ENCODE data around the gene RASEF. TPM values are rescaled to one million over a fixed set of nuclear protein-coding genes. Genes with fewer than 3 reads are reported as not detected.
"Not testable (repeated sequence)": the region's sequence is repeated elsewhere in the genome, so short reads cannot be mapped to it uniquely, and the experiment has no call there.

The RASEF gene
- total and polyA plus RNA-seq, 4 donors: 0.06 to 2.0 (median 0.14) TPM

GRCh38 chr9:83081010-83081409 is 18.1 kb upstream of the RASEF start:
- H3K27me3 ChIP-seq (ENCODE audit: control insufficient read depth in 1 of 2, insufficient read depth in 2 of 2, low read length in 1 of 2): no peaks in the 10 kb centered on the region
- WGBS, 2 donors: 73 to 79% methylated on average over 3 of the region's 3 CpGs
- ATAC-seq (ENCODE audit: low FRiP score) (no peak), DNase-seq (no peak)
- no peaks in the 10 kb centered on the region for H3K4me1 ChIP-seq (ENCODE audit: control insufficient read depth in 1 of 2, insufficient read depth in 2 of 2, low read length in 2 of 2)
- intact Hi-C loops (cut with DNase I): no loop called here
- H3K4me3 ChIP-seq (ENCODE audit: low read length in 2 of 2): no peak overlapping the region
- no peaks in the 10 kb centered on the region for H3K36me3 ChIP-seq (ENCODE audit: control insufficient read depth in 1 of 2, insufficient read depth in 2 of 2, low read length in 1 of 2)
- no peak overlapping the region for H3K27ac ChIP-seq (ENCODE audit: low read depth in 1 of 2, low read length in 2 of 2)
- no peaks in the 10 kb centered on the region for H3K9me3 ChIP-seq (ENCODE audit: control insufficient read depth, low read length)

GRCh38 chr9:83075932-83076331 is 13.0 kb upstream of the RASEF start:
- ATAC-seq (ENCODE audit: low FRiP score); H3K4me3 ChIP-seq (ENCODE audit: low read length in 2 of 2); H3K27ac ChIP-seq (ENCODE audit: low read depth in 1 of 2, low read length in 2 of 2); H3K4me1 ChIP-seq (ENCODE audit: control insufficient read depth in 1 of 2, insufficient read depth in 2 of 2, low read length in 2 of 2); intact Hi-C loops (cut with DNase I); DNase-seq; H3K9me3 ChIP-seq (ENCODE audit: control insufficient read depth, low read length); H3K36me3 ChIP-seq (ENCODE audit: control insufficient read depth in 1 of 2, insufficient read depth in 2 of 2, low read length in 1 of 2); H3K27me3 ChIP-seq (ENCODE audit: control insufficient read depth in 1 of 2, insufficient read depth in 2 of 2, low read length in 1 of 2): not testable (repeated sequence)
- 85 to 90% methylated on average over 7 of the region's 7 CpGs for WGBS, 2 donors

- H3K4me1 ChIP-seq (ENCODE audit: control insufficient read depth in 1 of 2, insufficient read depth in 2 of 2, low read length in 2 of 2); ATAC-seq (ENCODE audit: low FRiP score); H3K9me3 ChIP-seq (ENCODE audit: control insufficient read depth, low read length); H3K27me3 ChIP-seq (ENCODE audit: control insufficient read depth in 1 of 2, insufficient read depth in 2 of 2, low read length in 1 of 2); H3K4me3 ChIP-seq (ENCODE audit: low read length in 2 of 2); intact Hi-C loops (cut with DNase I); H3K36me3 ChIP-seq (ENCODE audit: control insufficient read depth in 1 of 2, insufficient read depth in 2 of 2, low read length in 1 of 2); DNase-seq; H3K27ac ChIP-seq (ENCODE audit: low read depth in 1 of 2, low read length in 2 of 2): not testable (repeated sequence)
These were observed 9.6 kb upstream of the RASEF start for GRCh38 chr9:83072498-83072897.

GRCh38 chr9:83071626-83072025 is 8.7 kb upstream of the RASEF start:
- Histone ChIP-seq H3K9me3 (ENCODE audit: control insufficient read depth, low read length) (no peaks in the 10 kb centered on the region), H3K4me1 (ENCODE audit: control insufficient read depth in 1 of 2, insufficient read depth in 2 of 2, low read length in 2 of 2) (no peaks in the 10 kb centered on the region), H3K36me3 (ENCODE audit: control insufficient read depth in 1 of 2, insufficient read depth in 2 of 2, low read length in 1 of 2) (no peaks in the 10 kb centered on the region), H3K27ac (ENCODE audit: low read depth in 1 of 2, low read length in 2 of 2) (no peak overlapping the region), H3K4me3 (ENCODE audit: low read length in 2 of 2) (no peak overlapping the region), H3K27me3 (ENCODE audit: control insufficient read depth in 1 of 2, insufficient read depth in 2 of 2, low read length in 1 of 2) (no peaks in the 10 kb centered on the region)
- ATAC-seq (ENCODE audit: low FRiP score) (no peak), DNase-seq (no peak)
- 70 to 82% methylated on average over 2 of the region's 2 CpGs for WGBS, 2 donors
- intact Hi-C loops (cut with DNase I): no loop called here

GRCh38 chr9:83070261-83070660 is 7.3 kb upstream of the RASEF start:
- no peaks in the 10 kb centered on the region for H3K36me3 ChIP-seq (ENCODE audit: control insufficient read depth in 1 of 2, insufficient read depth in 2 of 2, low read length in 1 of 2)
- intact Hi-C loops (cut with DNase I): no loop called here

GRCh38 chr9:83069651-83070050 is 6.7 kb upstream of the RASEF start:
- Histone ChIP-seq H3K27ac (ENCODE audit: low read depth in 1 of 2, low read length in 2 of 2) (no peak overlapping the region), H3K9me3 (ENCODE audit: control insufficient read depth, low read length) (peaks cover 5% of the 10 kb centered on the region), H3K4me3 (ENCODE audit: low read length in 2 of 2) (no peak overlapping the region), H3K27me3 (ENCODE audit: control insufficient read depth in 1 of 2, insufficient read depth in 2 of 2, low read length in 1 of 2) (no peaks in the 10 kb centered on the region), H3K36me3 (ENCODE audit: control insufficient read depth in 1 of 2, insufficient read depth in 2 of 2, low read length in 1 of 2) (no peaks in the 10 kb centered on the region), H3K4me1 (ENCODE audit: control insufficient read depth in 1 of 2, insufficient read depth in 2 of 2, low read length in 2 of 2) (no peaks in the 10 kb centered on the region)
- ATAC-seq (ENCODE audit: low FRiP score) (no peak), DNase-seq (no peak)
- intact Hi-C loops (cut with DNase I): no loop called here
- WGBS, 2 donors: 63 to 72% methylated on average over 1 of the region's 1 CpG

More at GRCh38 chr9:83070261-83070660, 7.3 kb upstream of the RASEF start:
- Histone ChIP-seq H3K27ac (ENCODE audit: low read depth in 1 of 2, low read length in 2 of 2) (no peak overlapping the region), H3K27me3 (ENCODE audit: control insufficient read depth in 1 of 2, insufficient read depth in 2 of 2, low read length in 1 of 2) (no peaks in the 10 kb centered on the region), H3K4me3 (ENCODE audit: low read length in 2 of 2) (no peak overlapping the region), H3K4me1 (ENCODE audit: control insufficient read depth in 1 of 2, insufficient read depth in 2 of 2, low read length in 2 of 2) (no peaks in the 10 kb centered on the region), H3K9me3 (ENCODE audit: control insufficient read depth, low read length) (peaks cover 3% of the 10 kb centered on the region)
- DNase-seq (no peak), ATAC-seq (ENCODE audit: low FRiP score) (no peak)

GRCh38 chr9:83068414-83068813 is 5.5 kb upstream of the RASEF start:
- ATAC-seq (ENCODE audit: low FRiP score): no peak
- 79 to 89% methylated on average over 1 of the region's 1 CpG for WGBS, 2 donors

GRCh38 chr9:83067579-83067978 is 4.6 kb upstream of the RASEF start:
- H3K9me3 ChIP-seq (ENCODE audit: control insufficient read depth, low read length): peaks cover 5% of the 10 kb centered on the region
- ATAC-seq (ENCODE audit: low FRiP score): no peak
- no peak overlapping the region for H3K27ac ChIP-seq (ENCODE audit: low read depth in 1 of 2, low read length in 2 of 2)
- intact Hi-C loops (cut with DNase I): no loop called here
- DNase-seq: no peak
- no peak overlapping the region for H3K4me3 ChIP-seq (ENCODE audit: low read length in 2 of 2)
- 83% methylated on average over 2 of the region's 2 CpGs for WGBS, 2 donors
- H3K27me3 ChIP-seq (ENCODE audit: control insufficient read depth in 1 of 2, insufficient read depth in 2 of 2, low read length in 1 of 2): no peaks in the 10 kb centered on the region
- H3K36me3 ChIP-seq (ENCODE audit: control insufficient read depth in 1 of 2, insufficient read depth in 2 of 2, low read length in 1 of 2): no peaks in the 10 kb centered on the region
- H3K4me1 ChIP-seq (ENCODE audit: control insufficient read depth in 1 of 2, insufficient read depth in 2 of 2, low read length in 2 of 2): no peaks in the 10 kb centered on the region

More at GRCh38 chr9:83068414-83068813, 5.5 kb upstream of the RASEF start:
- DNase-seq: no peak
- Histone ChIP-seq H3K4me3 (ENCODE audit: low read length in 2 of 2) (no peak overlapping the region), H3K4me1 (ENCODE audit: control insufficient read depth in 1 of 2, insufficient read depth in 2 of 2, low read length in 2 of 2) (no peaks in the 10 kb centered on the region), H3K36me3 (ENCODE audit: control insufficient read depth in 1 of 2, insufficient read depth in 2 of 2, low read length in 1 of 2) (no peaks in the 10 kb centered on the region), H3K27me3 (ENCODE audit: control insufficient read depth in 1 of 2, insufficient read depth in 2 of 2, low read length in 1 of 2) (no peaks in the 10 kb centered on the region), H3K27ac (ENCODE audit: low read depth in 1 of 2, low read length in 2 of 2) (no peak overlapping the region), H3K9me3 (ENCODE audit: control insufficient read depth, low read length) (peaks cover 5% of the 10 kb centered on the region)
- intact Hi-C loops (cut with DNase I): no loop called here

GRCh38 chr9:83066771-83067170 is 3.8 kb upstream of the RASEF start:
- peaks cover 5% of the 10 kb centered on the region for H3K9me3 ChIP-seq (ENCODE audit: control insufficient read depth, low read length)
- DNase-seq (no peak), ATAC-seq (ENCODE audit: low FRiP score) (no peak)
- intact Hi-C loops (cut with DNase I): no loop called here
- WGBS, 2 donors: 61 to 71% methylated on average over 5 of the region's 5 CpGs
- H3K27me3 ChIP-seq (ENCODE audit: control insufficient read depth in 1 of 2, insufficient read depth in 2 of 2, low read length in 1 of 2): no peaks in the 10 kb centered on the region
- H3K4me3 ChIP-seq (ENCODE audit: low read length in 2 of 2): no peak overlapping the region
- no peaks in the 10 kb centered on the region for H3K36me3 ChIP-seq (ENCODE audit: control insufficient read depth in 1 of 2, insufficient read depth in 2 of 2, low read length in 1 of 2)
- H3K4me1 ChIP-seq (ENCODE audit: control insufficient read depth in 1 of 2, insufficient read depth in 2 of 2, low read length in 2 of 2): no peaks in the 10 kb centered on the region
- H3K27ac ChIP-seq (ENCODE audit: low read depth in 1 of 2, low read length in 2 of 2): no peak overlapping the region
